Stimulated activated CD4-positive, alpha-beta T cell treated with anti-CD3 and anti-CD28 coated beads, TNF-alpha, amount 100 ng/mL, for 48 hours (primary cell): ENCODE data around the gene SEC61A1.

Experiments used
- DNase-seq, 3 donors: peaks; one replicate each; pipeline ENCODE4 v3.0.0-alpha.2; 2020; ENCODE audit warnings: low read depth in 3 of 3

Gene SEC61A1

DNA sequence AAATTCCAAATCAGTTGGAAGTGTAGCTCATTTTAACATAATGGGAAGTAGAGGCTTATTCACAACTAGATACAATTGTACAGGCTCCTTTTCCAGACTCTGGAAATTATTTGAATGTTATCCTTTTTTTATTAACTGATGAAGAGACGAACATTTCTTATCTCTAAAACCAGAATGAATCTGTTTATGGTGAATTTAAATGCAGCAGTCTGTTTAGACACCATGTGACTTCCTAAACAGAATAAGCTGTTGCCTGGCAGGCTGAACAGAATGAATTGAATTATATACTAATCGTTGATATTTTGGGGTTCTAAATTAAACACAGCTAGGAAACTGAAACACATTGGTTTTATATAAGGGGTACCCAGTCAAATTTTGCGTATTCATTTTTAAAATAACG lies 4.0 kb downstream of the SEC61A1 start:
- no peak for DNase-seq

DNA sequence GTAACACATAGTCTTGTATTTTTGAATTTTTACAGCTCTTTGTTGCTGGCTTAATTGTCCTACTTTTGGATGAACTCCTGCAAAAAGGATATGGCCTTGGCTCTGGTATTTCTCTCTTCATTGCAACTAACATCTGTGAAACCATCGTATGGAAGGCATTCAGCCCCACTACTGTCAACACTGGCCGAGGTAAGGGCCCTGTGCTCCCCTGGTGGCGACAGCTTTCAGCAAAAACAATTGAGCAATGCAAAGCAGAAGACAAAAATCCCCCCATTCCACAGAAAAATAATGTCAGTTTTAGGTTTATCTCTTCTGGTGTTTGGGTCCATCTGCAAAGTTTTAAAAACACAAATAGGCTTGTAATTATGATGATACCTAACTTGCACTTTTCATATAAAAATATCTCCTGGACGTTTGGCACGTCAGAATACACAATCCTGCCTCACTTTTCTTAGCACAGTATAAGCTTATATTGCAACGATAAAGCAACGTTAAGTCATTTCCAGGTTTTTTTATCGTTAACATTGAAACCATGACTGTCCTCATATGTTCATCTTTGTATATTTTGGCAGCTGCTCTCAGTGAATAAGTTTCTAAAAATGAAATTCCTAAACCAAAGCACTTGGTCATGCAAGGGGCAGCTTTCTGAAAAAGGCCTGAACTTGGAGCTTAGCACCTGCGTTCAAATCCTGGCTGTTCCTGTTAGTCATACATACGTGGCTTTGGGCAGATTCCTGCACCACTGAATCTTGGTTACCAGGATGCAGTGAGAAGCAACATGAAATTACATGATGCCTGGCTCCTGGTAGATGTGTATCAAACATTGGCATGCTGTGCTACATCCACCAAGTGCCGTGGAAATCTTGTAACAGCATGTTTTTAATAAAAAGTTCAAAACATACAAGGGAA lies 8.5 kb downstream of the SEC61A1 start:
- DNase-seq: no peak

DNA sequence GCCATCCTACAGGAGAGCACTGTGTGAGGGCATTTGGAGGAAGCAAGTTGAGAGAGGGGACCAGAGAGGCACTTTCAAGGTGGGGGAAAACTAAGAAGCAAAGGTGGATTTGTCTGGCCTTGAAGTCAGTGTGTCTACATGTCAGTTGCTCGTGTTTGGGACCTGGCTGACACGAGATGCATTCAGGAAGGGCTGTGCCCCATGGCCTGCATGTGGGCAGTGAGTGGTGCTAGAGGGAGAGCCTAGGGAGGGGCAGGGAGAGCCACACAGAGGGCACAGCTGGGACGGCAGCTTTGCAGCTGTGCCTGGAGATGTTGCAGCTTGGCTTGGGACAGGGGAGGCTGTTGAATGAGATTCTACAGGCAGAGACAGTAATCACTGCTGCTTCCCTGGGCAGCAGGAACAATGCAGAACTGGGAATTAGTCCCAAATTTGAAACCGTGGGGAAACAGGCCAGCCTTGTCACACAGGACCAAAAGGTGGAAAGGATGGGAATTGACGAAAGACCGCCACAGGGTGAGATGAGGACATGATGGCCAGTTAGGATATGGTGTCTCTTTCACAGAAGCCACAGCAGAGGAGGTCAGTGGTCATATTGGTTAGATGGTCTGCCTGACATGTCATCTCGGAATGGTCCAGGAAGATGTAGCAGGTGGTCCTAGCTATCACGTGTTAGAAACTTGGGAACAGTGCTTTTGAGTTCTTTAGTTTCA lies 10.0 kb downstream of the SEC61A1 start:
- DNase-seq: no peak

DNA sequence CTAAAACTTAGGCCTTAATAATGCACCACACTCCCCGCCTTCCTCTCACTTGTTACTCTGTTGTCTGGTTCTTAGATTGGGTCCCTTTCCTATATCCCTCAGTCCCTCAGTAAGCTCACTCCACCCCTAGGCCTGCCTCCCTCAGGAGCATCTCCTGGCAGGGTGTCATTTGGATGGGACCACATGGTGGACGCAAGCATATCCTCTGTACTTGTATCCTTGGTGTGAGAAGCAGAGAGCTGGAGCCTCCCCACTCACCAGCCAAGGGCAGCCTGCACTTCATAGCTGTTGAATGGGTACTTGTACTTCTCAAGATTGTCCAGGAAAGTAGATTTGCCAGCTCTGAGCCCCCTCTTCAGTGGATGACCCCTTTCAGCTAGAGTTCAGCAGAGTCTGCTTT lies 11.6 kb downstream of the SEC61A1 start:
- no peak for DNase-seq

DNA sequence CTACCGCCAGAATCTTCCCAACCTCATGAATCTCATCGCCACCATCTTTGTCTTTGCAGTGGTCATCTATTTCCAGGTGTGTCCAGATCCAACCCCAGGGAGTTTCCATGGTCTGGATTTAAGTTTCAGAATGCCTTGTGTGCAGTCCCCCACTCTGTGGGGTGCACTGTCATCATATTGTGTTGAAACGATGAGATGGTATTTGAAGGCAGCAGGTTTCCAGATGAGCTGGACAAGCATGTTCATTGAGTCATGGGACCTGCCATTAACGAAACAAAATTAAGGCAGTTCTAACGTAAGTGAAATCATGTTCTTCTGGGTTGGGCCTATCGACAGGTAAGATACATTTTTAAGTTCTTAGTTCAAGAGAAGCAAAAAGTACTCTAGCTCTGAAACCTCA lies 12.7 kb downstream of the SEC61A1 start:
- no peak for DNase-seq

DNA sequence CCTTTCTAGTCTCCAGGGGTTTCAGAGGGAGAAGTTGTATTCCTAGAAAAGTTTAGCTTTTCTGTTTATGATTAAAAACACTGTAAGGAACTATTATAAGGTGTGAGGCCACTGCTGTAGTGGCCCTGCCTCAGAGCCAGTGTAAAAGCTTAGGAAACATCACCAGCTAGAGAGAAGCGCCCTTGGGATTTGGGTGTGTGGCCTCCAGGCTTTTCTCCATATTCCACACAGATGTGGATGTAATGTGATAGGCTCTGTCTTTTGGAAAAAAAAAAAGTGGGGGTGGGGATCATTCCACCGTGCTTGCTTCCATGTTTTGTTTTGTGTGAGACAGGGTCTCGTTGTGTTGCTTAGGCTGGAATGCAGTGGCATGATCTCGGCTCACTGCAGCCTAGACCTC lies 13.9 kb downstream of the SEC61A1 start:
- DNase-seq: no peak

DNA sequence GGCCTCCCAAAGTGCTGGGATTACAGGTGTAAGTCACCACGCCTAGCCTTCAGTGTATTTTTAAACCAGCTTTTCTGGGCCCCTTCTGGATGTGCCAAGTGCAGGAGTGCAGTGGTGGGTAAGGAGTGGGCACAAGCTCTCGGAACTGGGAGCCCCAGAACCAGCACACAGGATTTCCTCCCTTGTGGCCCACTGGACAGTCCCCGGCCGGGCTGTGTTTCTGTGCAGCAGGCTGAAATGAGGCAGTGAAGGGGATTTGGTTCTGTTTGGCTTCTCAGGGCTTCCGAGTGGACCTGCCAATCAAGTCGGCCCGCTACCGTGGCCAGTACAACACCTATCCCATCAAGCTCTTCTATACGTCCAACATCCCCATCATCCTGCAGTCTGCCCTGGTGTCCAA lies 14.4 kb downstream of the SEC61A1 start:
- DNase-seq: no peak

DNA sequence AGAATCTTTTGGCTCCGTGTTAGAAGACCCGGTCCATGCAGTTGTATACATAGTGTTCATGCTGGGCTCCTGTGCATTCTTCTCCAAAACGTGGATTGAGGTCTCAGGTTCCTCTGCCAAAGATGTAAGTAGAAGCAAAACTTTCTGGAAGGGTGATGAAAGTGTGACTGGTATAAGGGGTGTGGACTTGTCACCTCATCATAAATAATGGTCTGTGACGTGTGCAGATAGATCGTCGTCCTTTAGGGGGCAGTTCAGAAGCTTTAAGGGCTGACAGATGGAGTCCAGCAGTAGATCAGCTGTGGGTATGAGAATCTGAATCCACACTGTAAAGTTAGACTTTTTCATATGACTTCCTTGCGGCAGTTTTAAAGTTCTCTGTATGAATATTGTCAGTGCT lies 15.3 kb downstream of the SEC61A1 start:
- no peak for DNase-seq

DNA sequence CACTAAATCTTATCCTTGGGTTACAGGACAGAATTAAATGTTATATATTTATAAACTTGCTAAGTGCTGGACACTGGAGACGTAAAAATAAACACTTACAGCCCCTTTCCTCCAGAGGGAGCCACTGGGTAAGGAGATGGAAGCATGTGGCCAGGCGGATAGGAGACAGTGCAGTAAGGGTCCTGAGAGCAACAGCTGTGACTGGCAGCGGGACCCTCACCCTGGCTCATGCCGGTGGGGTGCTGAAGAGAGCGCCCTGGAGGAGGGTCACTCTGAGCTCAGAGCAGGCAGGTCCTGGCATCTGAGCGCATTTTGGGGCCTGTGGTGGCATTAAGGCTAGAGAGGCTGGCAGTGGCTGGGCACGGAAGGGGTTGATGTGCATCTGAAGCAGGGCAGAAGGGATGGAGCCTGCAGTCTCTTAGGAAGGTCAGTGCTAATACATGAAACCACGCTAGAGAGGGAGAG lies 16.0 kb downstream of the SEC61A1 start:
- DNase-seq: peak in 1 of 3 donors; percentile 34

DNA sequence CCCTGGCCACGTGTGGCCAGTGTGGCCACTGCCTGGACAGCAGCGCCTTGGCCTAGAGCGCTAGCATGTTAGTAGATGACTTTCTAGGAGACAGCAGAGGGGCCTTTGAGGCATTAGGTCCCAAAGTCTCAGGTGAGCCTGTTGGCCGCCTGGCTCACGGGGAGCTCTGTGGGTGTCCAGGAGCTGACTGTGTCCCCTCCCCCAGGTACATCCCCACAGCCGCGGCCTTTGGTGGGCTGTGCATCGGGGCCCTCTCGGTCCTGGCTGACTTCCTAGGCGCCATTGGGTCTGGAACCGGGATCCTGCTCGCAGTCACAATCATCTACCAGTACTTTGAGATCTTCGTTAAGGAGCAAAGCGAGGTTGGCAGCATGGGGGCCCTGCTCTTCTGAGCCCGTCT lies 17.0 kb downstream of the SEC61A1 start:
- no peak for DNase-seq

DNA sequence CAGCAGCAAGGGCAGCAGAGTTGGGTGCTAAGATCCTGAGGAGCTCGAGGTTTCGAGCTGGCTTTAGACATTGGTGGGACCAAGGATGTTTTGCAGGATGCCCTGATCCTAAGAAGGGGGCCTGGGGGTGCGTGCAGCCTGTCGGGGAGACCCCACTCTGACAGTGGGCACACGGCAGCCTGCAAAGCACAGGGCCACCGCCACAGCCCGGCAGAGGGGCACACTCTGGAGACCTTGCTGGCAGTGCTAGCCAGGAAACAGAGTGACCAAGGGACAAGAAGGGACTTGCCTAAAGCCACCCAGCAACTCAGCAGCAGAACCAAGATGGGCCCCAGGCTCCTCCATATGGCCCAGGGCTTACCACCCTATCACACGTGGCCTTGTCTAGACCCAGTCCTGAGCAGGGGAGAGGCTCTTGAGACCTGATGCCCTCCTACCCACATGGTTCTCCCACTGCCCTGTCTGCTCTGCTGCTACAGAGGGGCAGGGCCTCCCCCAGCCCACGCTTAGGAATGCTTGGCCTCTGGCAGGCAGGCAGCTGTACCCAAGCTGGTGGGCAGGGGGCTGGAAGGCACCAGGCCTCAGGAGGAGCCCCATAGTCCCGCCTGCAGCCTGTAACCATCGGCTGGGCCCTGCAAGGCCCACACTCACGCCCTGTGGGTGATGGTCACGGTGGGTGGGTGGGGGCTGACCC lies 18.8 kb downstream of the SEC61A1 start:
- DNase-seq: no peak

DNA sequence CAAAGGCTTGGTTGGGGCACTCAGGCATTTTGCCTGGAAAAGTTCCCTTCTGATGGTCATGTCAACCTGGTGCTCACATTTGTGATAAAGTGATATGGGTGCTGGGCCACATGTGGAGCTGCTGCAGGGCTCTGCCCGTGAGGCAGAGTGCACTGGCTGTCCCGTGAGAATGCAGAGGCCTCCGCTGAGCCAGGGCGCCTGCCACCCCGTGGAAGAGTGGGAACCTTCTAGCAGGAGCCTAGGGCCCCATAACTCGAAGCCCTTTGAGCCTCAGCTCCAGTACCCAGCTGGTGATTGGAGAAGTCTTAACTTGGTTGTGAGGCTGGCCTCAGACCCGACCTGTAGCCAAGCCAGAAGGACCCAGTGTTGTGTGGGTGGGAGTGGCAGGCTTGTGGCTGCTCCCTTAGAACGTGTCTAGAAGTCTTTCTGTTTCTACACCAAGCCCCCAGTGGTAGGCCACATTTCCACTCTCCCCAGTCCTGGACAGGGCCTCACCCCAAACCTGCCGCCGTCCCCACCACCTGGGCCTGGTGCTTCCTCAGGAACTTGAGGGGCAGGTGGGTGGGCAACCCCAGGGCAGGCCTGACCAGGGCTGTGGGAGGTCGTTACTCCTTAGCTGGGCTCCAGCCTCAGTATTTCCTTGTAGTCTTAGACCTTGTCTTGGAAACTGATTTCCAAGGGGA lies 19.7 kb downstream of the SEC61A1 start:
- no peak for DNase-seq

DNA sequence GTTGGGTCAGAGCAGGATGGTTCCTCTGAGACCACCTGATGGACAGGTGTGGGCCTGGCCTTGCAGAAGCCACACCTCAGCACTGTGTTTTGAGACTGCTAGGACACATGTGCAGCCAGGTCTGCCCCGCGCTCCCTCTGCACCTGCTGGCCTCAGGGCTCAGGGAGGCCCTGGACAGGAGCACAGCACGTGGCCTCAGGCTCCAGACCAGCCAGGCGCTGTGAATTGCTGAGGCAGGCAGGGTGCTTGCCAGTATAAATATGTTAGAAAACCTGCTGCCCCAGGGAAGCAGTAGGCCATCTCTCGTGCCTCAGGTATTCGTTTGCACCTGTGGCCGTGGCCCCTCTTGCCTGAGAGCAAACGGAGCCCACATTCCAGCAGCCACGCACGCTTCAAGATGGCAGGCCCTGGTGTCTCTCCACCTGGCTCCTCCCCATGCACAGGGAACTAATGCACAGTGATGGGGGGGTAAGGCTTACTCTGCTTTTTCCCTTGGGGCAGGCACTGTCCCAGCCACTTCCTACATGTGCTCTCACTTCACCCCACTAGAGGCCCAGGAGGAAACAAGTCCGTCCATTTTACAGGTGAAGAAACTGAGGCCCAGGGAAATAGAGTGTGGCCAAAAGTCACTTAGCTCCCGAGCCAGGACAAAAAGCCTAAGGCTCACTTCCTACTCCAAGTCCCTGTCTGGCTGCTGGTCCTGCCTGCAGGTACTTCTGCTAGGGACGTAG lies 20.4 kb downstream of the SEC61A1 start:
- no peak for DNase-seq

DNA sequence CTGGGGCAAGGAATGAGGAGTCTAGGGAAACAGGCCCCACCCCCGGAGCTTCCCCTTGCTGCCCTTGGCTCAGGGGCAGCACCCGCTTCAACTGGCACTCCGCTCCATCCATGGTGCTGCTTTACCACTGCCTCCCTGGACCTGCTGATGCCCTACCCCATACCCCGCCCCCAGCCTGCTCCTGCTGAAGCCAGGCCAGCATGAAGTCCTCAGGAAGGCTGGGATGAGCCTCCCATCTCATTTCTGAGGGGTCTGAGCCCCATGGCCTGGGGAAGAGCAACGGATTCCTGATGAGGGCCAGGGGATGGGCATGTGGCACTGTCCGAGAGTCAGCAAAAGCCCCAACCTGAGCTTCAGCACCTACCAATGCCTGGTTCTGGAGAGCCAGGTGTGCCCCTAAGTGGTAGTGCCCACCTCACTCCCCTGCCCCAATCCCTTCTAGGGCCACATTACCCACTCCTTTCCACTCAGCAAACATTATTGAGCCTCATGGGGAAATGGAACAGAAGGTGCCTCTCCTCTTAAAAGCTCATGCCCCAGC lies 21.0 kb downstream of the SEC61A1 start:
- no peak for DNase-seq

DNA sequence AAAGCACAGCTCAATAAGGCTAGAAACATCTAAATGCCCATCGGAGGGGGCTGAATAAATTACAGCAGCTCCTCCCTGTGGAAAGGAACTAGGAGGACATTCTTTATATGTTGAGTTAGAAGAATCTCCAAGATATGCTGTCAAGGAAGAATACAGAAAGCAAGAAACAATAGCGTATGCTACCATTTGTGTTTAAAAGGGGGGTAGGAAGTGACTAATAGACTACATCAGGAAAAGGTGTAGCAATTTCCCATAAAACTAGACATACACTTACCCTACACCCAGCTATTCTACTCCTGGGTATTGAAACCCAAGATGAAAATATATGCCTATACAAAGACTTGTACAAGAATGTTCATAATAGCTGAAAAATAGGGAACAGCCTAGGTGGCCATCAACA lies 21.6 kb downstream of the SEC61A1 start:
- DNase-seq: no peak

DNA sequence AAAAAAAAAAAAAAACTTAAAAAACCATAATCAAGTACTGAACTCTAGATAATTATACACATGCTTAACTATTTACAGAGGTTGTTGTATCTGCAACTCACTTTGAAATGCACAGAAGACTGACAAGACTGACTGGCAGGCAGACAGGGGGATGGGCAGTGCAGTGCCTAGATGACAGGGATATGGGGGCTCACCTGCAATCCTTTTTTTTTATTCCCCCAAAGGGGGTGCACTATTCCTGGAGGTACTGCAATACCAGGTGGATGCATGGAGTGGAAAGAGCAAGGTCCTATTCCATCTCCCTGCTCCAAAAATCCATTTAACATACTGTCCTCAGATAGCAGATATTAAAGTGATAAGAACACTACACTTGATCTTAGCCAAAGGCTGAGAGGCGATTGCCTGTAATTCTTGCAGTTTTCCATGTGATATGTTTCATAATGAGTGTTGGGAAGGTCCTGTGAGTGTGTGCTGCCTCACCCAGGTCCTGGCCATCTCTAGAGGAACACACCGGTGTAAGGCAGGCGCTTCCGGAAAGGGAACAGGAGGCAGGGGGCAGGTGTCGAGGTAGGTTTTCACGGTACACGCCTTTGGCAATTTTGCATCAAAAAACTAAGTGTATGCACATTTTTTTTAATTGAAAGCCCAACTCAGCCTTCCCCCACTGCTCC lies 22.7 kb downstream of the SEC61A1 start:
- DNase-seq: no peak

DNA sequence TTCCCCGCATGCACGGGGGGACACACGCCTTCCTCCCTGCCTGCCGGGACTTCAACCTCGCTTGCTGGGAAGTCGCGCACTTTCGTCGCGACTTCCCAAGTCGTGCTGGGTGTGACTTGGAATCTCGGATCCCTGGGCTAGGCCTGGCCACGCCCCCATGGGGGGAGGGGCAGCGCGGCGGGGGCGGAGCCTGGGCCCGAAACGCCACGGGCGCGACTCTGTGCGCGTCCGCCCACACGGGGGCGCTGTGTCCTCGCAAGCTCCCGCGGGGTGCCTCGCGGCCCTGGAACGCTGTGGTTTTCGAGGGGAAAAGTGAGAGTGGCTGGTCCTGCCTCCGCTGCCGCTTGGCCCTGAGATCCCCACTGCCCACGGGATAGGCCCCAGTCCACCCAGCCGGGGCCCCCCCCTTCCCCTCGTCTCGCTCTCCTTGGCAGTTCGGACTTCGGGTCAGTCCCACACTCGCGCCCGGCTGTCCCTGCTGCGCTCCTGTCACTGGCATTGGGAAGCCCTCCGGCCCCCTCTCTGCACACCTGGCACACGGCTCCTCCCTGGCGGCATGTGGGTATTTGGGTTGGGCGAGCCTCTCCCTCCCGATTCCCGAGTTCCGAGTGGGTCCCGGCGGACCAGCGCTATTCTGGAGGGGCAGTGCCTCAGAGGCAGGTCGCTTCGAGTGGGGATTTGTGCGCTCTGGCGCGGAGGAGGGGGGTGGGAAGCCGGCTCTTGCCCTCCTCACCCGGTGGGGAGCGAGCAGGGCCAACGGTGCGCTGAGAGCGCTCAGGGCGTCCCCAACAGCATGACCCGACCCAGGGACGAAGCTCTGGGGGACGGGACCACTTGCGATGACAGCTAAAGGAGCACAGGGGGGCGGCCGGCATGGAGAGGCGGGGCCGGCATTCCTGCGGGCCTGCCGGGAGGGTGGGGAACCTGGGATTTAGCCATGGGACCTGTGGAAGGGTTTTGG lies 23.6 kb downstream of the SEC61A1 start:
- peak; percentile 63 to 79 (median 74) for DNase-seq

DNA sequence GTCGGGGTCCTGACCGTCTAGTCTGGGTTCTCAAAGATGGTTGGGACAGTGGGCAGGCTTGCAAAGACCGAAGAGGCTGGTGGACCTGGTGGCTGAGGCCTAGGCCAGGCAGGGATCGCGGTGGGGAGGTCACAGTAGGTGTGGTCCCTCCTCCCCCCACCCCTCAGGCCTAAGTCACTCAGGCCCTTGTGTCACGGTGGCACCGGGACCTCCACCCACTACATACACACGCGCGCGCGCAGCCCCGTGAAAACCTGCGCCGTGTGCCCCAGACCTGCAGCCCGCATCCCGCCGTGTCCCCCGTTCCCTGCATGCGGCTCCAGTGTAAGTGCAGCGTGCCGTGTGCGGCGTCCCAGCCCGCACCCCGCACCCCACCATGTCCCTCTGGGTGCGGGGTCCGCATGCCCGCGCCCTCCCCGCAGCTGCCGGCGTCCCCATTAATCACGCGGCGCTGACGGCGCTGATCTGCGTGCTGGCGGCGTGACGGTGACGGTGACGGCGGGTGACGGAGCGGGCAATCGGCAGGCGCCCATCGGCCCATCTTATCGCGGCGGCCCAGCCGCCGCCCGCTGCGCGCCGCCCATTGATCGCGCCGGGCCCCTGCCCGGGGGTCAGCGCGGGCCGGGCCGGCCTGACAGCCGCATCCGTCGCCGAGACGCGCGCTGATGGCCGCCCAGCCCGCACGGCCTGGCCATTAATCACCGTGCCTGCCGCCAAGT lies 24.4 kb downstream of the SEC61A1 start:
- peak in 1 of 3 donors; percentile 29 for DNase-seq
